ENCODE results near the gene SETD9. TPM values are rescaled to one million over a fixed set of nuclear protein-coding genes. Genes with fewer than 3 reads are reported as not detected.

Gene SETD9
- total and polyA plus RNA-seq, 4 donors: 7.5 to 10.4 (median 9.6) TPM

GRCh38 chr5:56922922-56923321 lies 13.5 kb downstream of the SETD9 start:
- no peak overlapping the region for H3K9ac ChIP-seq (ENCODE audit: insufficient read depth in 1 of 2, low read length in 2 of 2)
- peaks cover 0 to 1% (median 0%) of the 10 kb centered on the region in 4 donors for H3K9me3 ChIP-seq (ENCODE audit: control insufficient read depth in 4 of 4, insufficient read depth in 3 of 4, low read length in 3 of 4)
- 97% methylated on average over 6 of the region's 6 CpGs for WGBS, 2 donors
- no peak for TF ChIP-seq CTCF (IDR thresholded peaks at IDR 0.05; ENCODE audit: control extremely low read depth, extremely low read depth)
- H3K27me3 ChIP-seq (ENCODE audit: control insufficient read depth in 3 of 3, insufficient read depth in 3 of 3, low read length in 2 of 3): no peaks in the 10 kb centered on the region
- ATAC-seq (ENCODE audit: insufficient read depth, low FRiP score) (no peak), DNase-seq (no peak)
- no peak overlapping the region for H3K4me3 ChIP-seq
- H3K27ac ChIP-seq (ENCODE audit: low read depth in 1 of 2, low read length in 1 of 2): no peak overlapping the region
- peaks cover 12 to 44% (median 31%) of the 10 kb centered on the region in 4 donors for H3K36me3 ChIP-seq (ENCODE audit: control insufficient read depth in 4 of 4, insufficient read depth in 4 of 4, low read length in 4 of 4)
- no peaks in the 10 kb centered on the region for H3K4me1 ChIP-seq (ENCODE audit: control insufficient read depth in 5 of 5, insufficient read depth in 5 of 5, low read length in 5 of 5)

- no peak for ATAC-seq (ENCODE audit: insufficient read depth, low FRiP score)
- Histone ChIP-seq H3K27ac (ENCODE audit: low read depth in 1 of 2, low read length in 1 of 2) (no peak overlapping the region), H3K9me3 (ENCODE audit: control insufficient read depth in 4 of 4, insufficient read depth in 3 of 4, low read length in 3 of 4) (no peaks in the 10 kb centered on the region), H3K9ac (ENCODE audit: insufficient read depth in 1 of 2, low read length in 2 of 2) (no peak overlapping the region), H3K27me3 (ENCODE audit: control insufficient read depth in 3 of 3, insufficient read depth in 3 of 3, low read length in 2 of 3) (no peaks in the 10 kb centered on the region), H3K4me1 (ENCODE audit: control insufficient read depth in 5 of 5, insufficient read depth in 5 of 5, low read length in 5 of 5) (no peaks in the 10 kb centered on the region), H3K4me3 (no peak overlapping the region), H3K36me3 (ENCODE audit: control insufficient read depth in 4 of 4, insufficient read depth in 4 of 4, low read length in 4 of 4) (peaks cover 15 to 42% (median 34%) of the 10 kb centered on the region in 4 donors)
- WGBS, 2 donors: 93 to 97% methylated on average over 1 of the region's 1 CpG
- no peak for DNase-seq
- TF ChIP-seq CTCF (IDR thresholded peaks at IDR 0.05; ENCODE audit: control extremely low read depth, extremely low read depth): no peak
Measured at GRCh38 chr5:56934325-56934724, 24.9 kb downstream of the SETD9 start.

GRCh38 chr5:56938858-56939257 lies 29.5 kb downstream of the SETD9 start:
- no peaks in the 10 kb centered on the region for H3K9me3 ChIP-seq (ENCODE audit: control insufficient read depth in 4 of 4, insufficient read depth in 3 of 4, low read length in 3 of 4)
- no peak for TF ChIP-seq CTCF (IDR thresholded peaks at IDR 0.05; ENCODE audit: control extremely low read depth, extremely low read depth)
- H3K27me3 ChIP-seq (ENCODE audit: control insufficient read depth in 3 of 3, insufficient read depth in 3 of 3, low read length in 2 of 3): no peaks in the 10 kb centered on the region
- 53 to 66% methylated on average over 1 of the region's 1 CpG for WGBS, 2 donors
- H3K36me3 ChIP-seq (ENCODE audit: control insufficient read depth in 4 of 4, insufficient read depth in 4 of 4, low read length in 4 of 4): peaks cover 19 to 53% (median 47%) of the 10 kb centered on the region in 4 donors
- H3K4me3 ChIP-seq: no peak overlapping the region
- H3K27ac ChIP-seq (ENCODE audit: low read depth in 1 of 2, low read length in 1 of 2): no peak overlapping the region
- no peak overlapping the region for H3K9ac ChIP-seq (ENCODE audit: insufficient read depth in 1 of 2, low read length in 2 of 2)
- peaks cover 0 to 5% (median 0%) of the 10 kb centered on the region in 5 donors for H3K4me1 ChIP-seq (ENCODE audit: control insufficient read depth in 5 of 5, insufficient read depth in 5 of 5, low read length in 5 of 5)
- ATAC-seq (ENCODE audit: insufficient read depth, low FRiP score) (no peak), DNase-seq (no peak)

GRCh38 chr5:56941981-56942380 lies 32.6 kb downstream of the SETD9 start:
- peaks cover 14 to 45% (median 37%) of the 10 kb centered on the region in 4 donors for H3K36me3 ChIP-seq (ENCODE audit: control insufficient read depth in 4 of 4, insufficient read depth in 4 of 4, low read length in 4 of 4)
- 33 to 53% methylated on average over 1 of the region's 1 CpG for WGBS, 2 donors

More at GRCh38 chr5:56941981-56942380, 32.6 kb downstream of the SETD9 start:
- no peak for DNase-seq
- no peak overlapping the region for H3K4me3 ChIP-seq
- H3K9ac ChIP-seq (ENCODE audit: insufficient read depth in 1 of 2, low read length in 2 of 2): no peak overlapping the region
- no peaks in the 10 kb centered on the region for H3K9me3 ChIP-seq (ENCODE audit: control insufficient read depth in 4 of 4, insufficient read depth in 3 of 4, low read length in 3 of 4)
- no peak for ATAC-seq (ENCODE audit: insufficient read depth, low FRiP score)
- no peak overlapping the region for H3K27ac ChIP-seq (ENCODE audit: low read depth in 1 of 2, low read length in 1 of 2)
- TF ChIP-seq CTCF (IDR thresholded peaks at IDR 0.05; ENCODE audit: control extremely low read depth, extremely low read depth): no peak
- H3K4me1 ChIP-seq (ENCODE audit: control insufficient read depth in 5 of 5, insufficient read depth in 5 of 5, low read length in 5 of 5): peaks cover 0 to 5% (median 0%) of the 10 kb centered on the region in 5 donors
- H3K27me3 ChIP-seq (ENCODE audit: control insufficient read depth in 3 of 3, insufficient read depth in 3 of 3, low read length in 2 of 3): no peaks in the 10 kb centered on the region

Measured in lung (tissue), 12 donors.